HG03558 (cell line): ENCODE data around the gene RGMA.

ENCODE experiments used
- ATAC-seq: cut with Tn5 transposase; IDR thresholded peaks from one replicate; pipeline ENCODE4 v1.9.1; 2021; ENCODE audit warnings: moderate number of reproducible peaks; ENCODE audit not compliant: unreplicated experiment; ENCODE audit errors: extremely low read depth

The RGMA gene

GRCh38 chr15:93088981-93089726 lies at the start of gene RGMA:
Gene RGMA (minus strand): TSS chr15:93089211. CDS start chr15:93088932, 279 bp downstream.
- no peak for ATAC-seq

DNA sequence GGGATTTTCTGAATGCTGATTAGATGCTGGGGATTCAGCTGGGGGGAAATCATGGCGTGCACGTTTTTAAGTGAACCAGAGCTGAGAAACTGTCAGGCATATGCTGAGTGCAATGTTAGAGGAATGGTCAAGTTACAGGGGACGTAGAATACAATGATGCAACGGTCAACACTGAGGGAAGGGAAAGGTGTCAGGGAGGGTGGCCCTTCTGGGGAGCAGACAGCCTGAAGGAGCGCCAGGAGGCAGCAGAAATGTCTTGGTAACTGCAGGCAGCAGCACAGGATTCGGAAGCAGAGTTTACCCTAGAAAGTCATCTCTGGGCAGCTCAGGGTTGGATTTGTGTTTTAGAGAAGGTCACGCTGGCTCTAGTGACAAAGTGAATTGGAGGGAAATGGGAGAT lies 47.6 kb upstream of the RGMA start:
- no peak for ATAC-seq

DNA sequence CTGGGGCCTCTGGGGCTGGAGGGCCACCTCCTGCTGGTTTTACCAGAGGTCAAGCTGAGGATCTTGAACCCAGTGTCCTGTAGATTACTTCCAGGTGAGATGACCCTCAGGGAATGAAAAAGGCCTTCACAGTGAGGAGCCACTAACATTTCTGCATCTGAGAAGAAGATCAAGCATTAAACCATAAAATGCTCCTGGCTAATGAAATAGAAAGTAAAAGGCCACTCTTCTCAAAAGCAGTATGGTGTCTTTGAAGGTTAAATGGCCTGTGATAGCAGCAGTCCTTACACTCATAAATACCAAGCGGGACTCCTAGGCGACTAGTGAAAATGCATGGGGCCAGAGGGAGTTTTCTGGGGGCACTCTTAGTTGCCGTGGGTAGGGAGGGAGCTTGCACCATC lies 47.0 kb upstream of the RGMA start:
- no peak for ATAC-seq

GRCh38 chr15:93135459-93135858 lies 46.4 kb upstream of the RGMA start:
- no peak for ATAC-seq

DNA sequence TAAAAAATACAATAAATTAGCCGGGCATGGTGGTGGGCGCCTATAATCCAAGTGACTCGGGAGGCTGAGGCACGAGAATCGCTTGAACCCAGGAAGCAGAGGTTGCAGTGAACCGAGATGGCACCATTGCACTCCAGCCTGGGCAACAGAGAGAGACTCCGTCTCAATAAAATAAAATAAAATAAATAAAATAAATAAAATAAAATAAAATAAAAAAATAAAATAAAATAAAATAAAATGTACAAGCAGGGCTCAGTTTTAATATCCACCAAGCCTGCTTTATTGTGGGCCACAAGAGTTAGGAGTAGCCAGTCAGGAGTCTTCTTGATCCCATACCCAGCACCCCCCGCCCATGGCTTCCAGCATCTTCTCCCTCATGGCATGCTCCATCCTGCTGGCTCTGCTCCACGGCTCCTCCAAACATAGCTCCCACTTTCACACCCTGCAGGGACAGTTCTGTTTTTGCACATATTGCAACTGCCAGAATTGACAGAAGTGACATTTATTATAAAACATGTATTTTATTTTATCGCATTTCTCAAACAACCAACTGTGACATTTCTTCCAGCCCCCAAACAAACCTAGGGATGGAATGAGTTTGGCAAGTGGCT lies 42.6 kb upstream of the RGMA start:
- ATAC-seq: no peak

DNA sequence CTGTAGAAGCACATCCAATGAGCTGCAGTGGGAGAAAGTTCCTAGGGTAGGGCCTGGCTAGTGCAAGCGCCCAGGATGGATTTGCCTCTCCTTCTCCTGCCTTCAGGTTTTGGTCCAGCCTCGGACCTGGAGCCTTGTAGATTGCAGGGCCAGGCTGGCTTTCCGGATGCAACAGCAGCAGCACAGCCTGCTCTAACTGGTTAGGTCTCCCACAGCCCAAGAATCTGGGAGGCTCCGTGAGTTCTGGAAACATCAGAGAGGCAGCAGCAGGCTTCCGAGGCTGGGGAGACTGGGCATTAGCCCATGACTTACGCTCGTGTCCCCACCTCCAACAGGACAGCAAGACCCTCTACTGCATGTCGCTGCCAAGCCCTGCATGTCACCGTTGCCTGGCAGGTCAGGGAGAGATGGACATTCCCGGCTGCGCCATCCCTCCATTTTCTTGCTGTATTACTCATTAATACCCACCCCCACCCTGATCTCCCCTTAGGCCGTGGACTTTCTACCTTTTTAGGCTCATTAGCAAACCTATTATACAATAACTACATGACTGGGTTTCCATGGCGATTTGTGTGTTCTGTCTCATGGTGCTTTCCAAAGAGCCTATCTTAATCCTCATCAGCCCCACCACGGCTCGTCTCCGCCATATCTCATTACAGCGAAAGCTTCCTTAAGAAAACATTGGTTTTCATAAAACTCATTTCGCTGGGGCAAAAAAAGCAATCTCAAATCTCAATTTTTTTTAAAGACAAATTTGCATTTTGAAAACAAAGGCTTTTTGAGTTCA lies 40.9 kb upstream of the RGMA start:
- ATAC-seq: no peak

GRCh38 chr15:93127286-93127685 lies 38.3 kb upstream of the RGMA start:
- ATAC-seq: no peak

GRCh38 chr15:93126599-93126998 lies 37.6 kb upstream of the RGMA start:
- ATAC-seq: no peak

GRCh38 chr15:93126148-93126547 lies 37.1 kb upstream of the RGMA start:
- ATAC-seq: no peak

DNA sequence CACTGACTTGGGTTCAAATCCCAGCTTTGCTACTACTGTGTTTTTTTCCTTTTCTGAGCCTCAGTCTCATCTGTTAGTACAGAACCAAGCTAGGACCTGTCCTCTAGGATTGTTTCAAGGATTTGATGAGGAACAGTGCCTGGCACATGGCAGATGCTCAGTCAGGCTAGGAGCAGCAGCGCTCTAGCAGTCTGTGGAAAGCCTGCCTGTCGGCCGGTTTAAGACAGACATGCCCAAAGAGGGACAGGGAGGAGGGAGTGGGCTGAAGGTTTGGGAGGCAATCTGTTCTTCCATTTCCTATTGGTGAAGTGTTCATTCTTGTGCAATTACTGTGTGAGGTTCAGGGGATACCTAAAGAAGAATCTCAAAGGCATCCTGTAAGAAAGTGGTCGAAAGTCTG lies 35.1 kb upstream of the RGMA start:
- no peak for ATAC-seq

DNA sequence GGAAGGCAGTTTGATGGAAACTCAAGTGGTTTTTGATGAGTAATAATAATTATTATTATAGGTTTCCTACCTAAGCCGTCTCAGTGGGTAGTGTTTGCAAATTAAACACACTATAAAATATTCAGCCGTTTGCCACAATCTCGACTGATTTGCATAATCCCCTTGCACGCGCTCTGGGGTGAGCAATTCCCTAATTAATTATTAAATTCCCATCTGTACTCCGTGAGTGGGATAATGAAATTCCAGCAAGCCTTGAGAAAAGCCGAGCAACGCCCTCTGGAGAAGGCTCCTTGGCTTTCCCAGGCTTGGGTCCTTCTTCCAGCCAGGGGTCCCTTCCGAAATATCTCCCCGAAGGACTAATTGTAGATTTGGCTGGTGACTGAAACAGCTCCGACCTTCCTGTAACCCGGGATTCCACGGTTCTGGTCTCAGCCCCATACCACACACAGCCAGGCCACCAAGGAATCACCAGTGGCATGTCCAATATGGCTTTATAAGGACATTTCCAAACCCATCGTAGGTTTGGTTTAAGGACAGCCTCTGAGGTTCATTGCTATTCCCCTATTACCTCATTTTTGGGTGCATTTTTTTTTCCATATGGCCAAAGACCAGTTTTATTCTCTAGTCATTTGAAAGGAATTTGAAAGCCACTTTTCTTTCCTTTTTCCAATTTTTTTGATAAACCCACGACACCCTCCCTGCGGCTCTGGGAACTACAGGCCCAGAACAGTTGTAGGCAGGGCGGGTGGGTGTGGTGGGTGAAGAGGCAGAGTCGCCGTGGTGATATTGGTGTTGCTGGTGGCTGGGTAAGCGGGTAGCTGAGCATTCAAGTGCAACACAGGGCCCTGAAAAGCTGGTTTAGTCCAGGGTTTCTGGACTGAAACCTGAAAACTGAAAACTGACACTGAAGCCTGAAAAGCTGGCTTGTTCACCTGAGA lies 33.2 kb upstream of the RGMA start:
- ATAC-seq: no peak

DNA sequence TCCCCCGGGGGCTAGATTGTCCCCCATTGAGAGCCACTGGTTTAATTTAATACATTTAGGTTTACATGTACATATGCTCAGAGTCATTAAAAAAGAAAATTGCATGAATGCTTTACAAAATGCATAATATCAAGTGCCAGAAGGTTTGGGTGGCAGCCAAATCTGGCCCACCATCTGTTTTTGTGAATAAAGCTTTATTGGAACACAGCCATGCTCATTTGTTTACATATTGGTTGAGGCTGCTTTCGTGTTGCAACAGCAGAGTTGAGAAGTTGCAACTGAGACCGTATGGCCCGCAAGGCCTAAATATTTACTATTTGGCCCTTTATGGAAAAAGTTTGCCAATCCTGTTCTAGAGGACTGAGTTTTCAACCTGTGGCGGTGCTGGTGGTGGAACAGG lies 32.1 kb upstream of the RGMA start:
- no peak for ATAC-seq

DNA sequence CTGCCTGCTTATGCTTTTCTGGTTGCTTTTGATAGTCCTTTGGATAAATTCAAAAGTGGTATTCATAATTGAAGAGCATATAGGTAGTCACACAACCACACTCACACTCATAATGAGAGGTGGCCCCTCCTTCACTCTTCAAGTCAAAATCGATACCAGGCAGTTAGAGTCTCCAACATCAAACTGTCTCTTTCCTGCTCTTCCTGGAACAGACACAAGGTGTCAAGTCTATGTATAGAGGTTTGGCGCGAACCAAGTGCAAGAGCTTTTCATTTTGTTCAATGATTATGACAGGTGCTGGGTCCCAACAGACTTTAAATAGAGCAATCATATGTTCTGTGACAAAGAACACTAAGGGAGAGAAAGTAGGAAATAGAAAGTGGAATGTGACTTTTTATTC lies 29.9 kb upstream of the RGMA start:
- ATAC-seq: no peak

DNA sequence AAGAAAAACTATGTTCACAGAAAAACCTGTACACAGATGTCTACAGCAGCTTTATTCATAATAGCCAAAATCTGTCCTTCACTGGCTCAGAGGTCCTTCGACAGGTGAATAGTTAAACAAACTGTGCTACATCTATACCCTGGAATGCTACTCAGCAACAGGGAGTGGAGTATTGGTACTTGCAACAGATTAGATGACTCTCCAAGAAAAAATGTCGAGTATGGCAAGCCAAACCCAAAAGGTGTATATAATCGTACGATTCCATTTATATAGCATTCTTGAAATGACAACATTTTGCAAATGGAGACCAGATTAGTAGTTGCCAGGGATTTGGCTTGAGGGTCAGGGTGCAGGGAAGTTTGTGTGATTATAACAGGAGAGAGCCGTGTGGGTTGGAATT lies 22.4 kb upstream of the RGMA start:
- ATAC-seq: no peak

DNA sequence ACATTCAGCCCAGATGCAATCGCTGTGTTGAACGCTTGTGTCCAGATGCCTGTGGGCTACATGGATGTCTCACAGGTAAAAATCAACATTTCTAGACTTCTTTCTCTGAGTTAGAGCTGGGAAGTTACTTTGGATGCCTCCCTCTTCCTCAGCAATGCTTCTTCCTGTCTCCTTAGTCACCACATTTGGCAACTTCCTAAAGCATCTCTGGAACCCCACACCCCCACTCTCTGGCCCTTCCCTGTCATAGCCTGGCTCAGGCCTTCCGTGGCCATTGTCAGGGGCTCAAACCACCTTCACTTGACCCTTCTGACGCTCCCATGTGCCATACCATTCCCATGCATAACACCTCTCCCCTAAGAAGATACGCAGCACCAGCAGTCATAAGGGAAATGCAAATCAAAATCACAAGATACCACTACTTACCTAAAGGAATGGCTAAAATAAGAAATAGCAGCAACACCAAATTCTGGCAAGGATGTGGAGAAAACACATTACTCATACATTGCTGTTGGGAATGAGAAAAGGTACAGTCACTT lies 21.6 kb upstream of the RGMA start:
- ATAC-seq: no peak

GRCh38 chr15:93109336-93110102 lies 20.5 kb upstream of the RGMA start:
- no peak for ATAC-seq

DNA sequence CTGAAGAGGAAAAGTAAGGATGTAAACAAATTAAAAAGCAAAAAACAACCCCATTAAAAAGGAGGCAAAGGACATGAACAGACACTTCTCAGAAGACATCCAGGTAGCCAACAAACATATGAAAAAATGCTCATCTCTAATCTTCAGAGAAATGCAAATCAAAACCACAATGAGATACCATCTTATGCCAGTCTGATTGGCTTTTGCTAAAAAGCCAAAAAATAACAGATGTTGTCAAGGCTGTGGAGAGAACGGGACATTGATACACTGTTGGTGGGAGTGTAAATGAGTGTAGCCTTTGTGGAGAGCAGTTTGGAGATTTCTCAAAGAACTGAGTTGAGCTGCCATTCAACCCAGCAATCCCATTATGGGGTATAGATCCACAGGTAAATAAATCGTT lies 18.6 kb upstream of the RGMA start:
- ATAC-seq: no peak

DNA sequence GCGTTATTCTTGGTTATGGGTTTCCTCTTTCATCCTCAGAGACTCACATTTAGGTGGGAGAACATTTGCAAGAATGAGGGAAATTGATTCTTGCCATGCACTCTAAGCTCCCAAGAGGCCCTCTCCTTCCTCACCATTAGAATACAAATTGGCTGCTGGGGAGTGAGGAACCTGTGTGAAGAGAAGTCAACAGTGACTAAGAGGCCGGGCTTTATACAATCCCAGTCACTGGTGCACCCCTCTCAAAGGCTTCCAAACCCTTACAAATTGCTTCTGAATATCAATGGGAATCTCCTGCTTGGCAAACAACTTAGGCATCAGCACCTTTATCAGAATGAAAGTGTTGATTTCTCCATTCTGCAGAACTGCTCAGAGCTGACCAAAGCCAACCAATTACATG lies 16.5 kb upstream of the RGMA start:
- no peak for ATAC-seq

- no peak for ATAC-seq
These were observed 14.8 kb upstream of the RGMA start for GRCh38 chr15:93103823-93104222.
